Measurements from ENCODE around the gene SLIT1.

SLIT1 gene

GRCh38 chr10:97062046-97062445 is 123.7 kb downstream of the SLIT1 start:
- no peak overlapping the region for H3K4me3 ChIP-seq (ENCODE audit: low read length)
- DNase-seq (ENCODE audit: low read depth) = no peak
- TF ChIP-seq, protein P1, sequence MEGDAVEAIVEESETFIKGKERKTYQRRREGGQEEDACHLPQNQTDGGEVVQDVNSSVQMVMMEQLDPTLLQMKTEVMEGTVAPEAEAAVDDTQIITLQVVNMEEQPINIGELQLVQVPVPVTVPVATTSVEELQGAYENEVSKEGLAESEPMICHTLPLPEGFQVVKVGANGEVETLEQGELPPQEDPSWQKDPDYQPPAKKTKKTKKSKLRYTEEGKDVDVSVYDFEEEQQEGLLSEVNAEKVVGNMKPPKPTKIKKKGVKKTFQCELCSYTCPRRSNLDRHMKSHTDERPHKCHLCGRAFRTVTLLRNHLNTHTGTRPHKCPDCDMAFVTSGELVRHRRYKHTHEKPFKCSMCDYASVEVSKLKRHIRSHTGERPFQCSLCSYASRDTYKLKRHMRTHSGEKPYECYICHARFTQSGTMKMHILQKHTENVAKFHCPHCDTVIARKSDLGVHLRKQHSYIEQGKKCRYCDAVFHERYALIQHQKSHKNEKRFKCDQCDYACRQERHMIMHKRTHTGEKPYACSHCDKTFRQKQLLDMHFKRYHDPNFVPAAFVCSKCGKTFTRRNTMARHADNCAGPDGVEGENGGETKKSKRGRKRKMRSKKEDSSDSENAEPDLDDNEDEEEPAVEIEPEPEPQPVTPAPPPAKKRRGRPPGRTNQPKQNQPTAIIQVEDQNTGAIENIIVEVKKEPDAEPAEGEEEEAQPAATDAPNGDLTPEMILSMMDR (conservative IDR thresholded peaks at IDR 0.05; ENCODE audit: low read length) = no peak

- DNase-seq (ENCODE audit: low read depth) = no peak
- no peak overlapping the region for H3K4me3 ChIP-seq (ENCODE audit: low read length)
- TF ChIP-seq, protein P1 (conservative IDR thresholded peaks at IDR 0.05; ENCODE audit: low read length) = no peak
These were observed 124.3 kb downstream of the SLIT1 start for GRCh38 chr10:97061423-97061822.

- no peak for DNase-seq (ENCODE audit: low read depth)
- H3K4me3 ChIP-seq (ENCODE audit: low read length) = no peak overlapping the region
- TF ChIP-seq, protein P1 (conservative IDR thresholded peaks at IDR 0.05; ENCODE audit: low read length) = no peak
These were observed 125.2 kb downstream of the SLIT1 start for GRCh38 chr10:97060441-97061084.

DNA sequence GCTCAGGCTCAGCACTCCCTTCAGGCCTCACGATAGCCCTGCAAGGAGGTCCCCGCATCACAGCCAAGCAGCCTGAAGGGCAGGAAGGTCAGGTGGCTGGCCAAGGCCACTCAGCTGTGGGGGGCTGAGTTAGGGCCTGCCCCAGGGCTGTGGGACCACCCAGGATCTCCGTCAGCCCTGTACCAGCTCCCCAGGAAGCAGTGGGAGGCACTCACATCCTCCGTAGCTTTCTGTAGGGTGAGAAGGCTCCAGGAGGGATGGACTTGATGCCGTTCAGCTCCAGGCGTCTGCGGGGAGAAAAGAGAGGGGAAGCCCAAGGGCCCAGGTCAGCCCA is 125.9 kb downstream of the SLIT1 start:
- TF ChIP-seq, protein P1 (conservative IDR thresholded peaks at IDR 0.05; ENCODE audit: low read length) = no peak
- no peak for DNase-seq (ENCODE audit: low read depth)
- no peak overlapping the region for H3K4me3 ChIP-seq (ENCODE audit: low read length)

- H3K4me3 ChIP-seq (ENCODE audit: low read length) = no peak overlapping the region
- no peak for DNase-seq (ENCODE audit: low read depth)
- TF ChIP-seq, protein P1 (conservative IDR thresholded peaks at IDR 0.05; ENCODE audit: low read length) = no peak
These were observed 126.5 kb downstream of the SLIT1 start for GRCh38 chr10:97059006-97059871.

GRCh38 chr10:97058521-97058920 is 127.2 kb downstream of the SLIT1 start:
- TF ChIP-seq, protein P1 (conservative IDR thresholded peaks at IDR 0.05; ENCODE audit: low read length) = no peak
- no peak overlapping the region for H3K4me3 ChIP-seq (ENCODE audit: low read length)
- DNase-seq (ENCODE audit: low read depth) = no peak
